ENCODE results near the gene SFXN3. TPM values are rescaled to one million over a fixed set of nuclear protein-coding genes. Genes with fewer than 3 reads are reported as not detected.

Gene SFXN3
- total RNA-seq, 1 donor from 2014 or later = 0.09 TPM

DNA sequence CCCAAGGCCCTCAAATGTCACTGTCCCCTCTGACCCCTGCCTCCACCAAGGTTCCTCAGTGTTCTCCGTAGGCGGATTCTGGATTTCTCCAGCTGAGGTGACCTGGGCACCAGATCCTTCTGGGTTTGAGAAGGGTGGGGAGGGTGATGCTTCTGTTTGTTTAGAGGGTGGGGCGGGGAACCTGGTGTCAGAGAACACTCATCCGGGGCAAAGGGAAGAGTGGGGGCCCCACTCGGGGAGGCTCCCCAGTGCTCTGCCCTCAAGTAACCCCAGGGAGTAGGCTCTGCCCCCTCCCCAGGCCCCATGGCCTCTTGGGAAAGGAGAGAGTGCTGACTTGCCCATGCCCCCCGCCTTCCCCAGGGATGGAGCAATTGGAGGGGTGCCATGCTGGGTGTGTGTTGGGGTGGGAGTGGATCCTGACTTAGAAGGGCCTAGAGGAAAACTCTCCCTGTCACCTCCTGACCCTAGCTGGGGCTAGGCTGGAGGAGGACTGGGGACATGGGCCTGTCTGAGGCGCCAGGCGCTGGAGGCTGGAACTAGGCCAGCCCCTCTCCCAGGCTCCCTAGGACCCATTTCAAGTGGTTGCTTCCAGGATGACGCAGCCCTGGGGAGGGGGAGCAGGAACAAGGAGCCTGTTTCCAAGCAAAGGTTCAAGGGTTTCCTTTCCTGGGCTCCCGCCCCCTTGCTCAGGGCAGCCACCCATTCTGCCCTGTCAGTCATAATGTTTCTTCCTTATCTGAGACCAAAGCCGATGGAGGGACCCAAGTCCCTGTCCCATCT is 58.7 kb downstream of the SFXN3 start:
- Histone ChIP-seq H3K27ac (no peak overlapping the region), H3K36me3 (no peaks in the 10 kb centered on the region), H4K20me1 (ENCODE audit: low read depth) (peaks cover 11% of the 10 kb centered on the region), H3K4me1 (peaks cover 10% of the 10 kb centered on the region), H2AFZ (replicated peaks) (no peak overlapping the region), H3F3A (ENCODE audit: low read depth) (no peaks in the 10 kb centered on the region), H3K4me3 (no peak overlapping the region), H3K9ac (no peak overlapping the region), H3K4me2 (no peak overlapping the region), H3K79me2 (ENCODE audit: low read depth) (no peaks in the 10 kb centered on the region), H3K27me3 (peaks cover 94% of the 10 kb centered on the region), H3K9me3 (ENCODE audit: low read depth) (no peaks in the 10 kb centered on the region)
- no peak overlapping the region for H3K4me3 Mint-ChIP-seq
- no peaks in the 10 kb centered on the region for H3K9me3 Mint-ChIP-seq
- no peak for DNase-seq (ENCODE audit: low spot score)
- no peaks in the 10 kb centered on the region for H3K36me3 Mint-ChIP-seq
- H3K27ac Mint-ChIP-seq = no peak overlapping the region
- TF ChIP-seq, protein P1, sequence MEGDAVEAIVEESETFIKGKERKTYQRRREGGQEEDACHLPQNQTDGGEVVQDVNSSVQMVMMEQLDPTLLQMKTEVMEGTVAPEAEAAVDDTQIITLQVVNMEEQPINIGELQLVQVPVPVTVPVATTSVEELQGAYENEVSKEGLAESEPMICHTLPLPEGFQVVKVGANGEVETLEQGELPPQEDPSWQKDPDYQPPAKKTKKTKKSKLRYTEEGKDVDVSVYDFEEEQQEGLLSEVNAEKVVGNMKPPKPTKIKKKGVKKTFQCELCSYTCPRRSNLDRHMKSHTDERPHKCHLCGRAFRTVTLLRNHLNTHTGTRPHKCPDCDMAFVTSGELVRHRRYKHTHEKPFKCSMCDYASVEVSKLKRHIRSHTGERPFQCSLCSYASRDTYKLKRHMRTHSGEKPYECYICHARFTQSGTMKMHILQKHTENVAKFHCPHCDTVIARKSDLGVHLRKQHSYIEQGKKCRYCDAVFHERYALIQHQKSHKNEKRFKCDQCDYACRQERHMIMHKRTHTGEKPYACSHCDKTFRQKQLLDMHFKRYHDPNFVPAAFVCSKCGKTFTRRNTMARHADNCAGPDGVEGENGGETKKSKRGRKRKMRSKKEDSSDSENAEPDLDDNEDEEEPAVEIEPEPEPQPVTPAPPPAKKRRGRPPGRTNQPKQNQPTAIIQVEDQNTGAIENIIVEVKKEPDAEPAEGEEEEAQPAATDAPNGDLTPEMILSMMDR (IDR thresholded peaks at IDR 0.05) = no peak
- no peak for TF ChIP-seq EZH2 (IDR thresholded peaks at IDR 0.05)
- TF ChIP-seq EZH2phosphoT487 (IDR thresholded peaks at IDR 0.05) = no peak
- peaks cover 14% of the 10 kb centered on the region for H3K4me1 Mint-ChIP-seq
- H3K27me3 Mint-ChIP-seq (ENCODE audit: insufficient read depth, low read depth) = peaks cover 33% of the 10 kb centered on the region

DNA sequence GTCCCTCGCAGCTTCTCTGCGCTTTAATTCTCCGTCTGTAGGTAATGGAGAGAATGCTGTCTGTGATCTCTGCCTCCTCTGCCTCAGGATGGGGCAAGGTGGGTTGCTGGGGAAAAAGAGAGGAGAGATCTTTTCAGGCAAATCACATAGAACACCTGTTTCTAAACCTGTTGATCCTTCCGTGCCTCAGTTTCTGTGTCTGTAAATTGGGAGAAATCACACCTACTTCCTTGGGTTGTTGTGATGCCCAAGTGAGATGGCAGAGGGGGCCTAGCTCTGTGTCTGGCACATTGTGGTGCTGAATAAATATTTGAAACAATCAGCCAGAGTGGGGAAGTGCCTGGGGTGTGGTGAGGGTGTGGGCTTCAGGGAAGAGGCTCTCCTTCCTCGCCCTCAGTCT is 59.6 kb downstream of the SFXN3 start:
- no peak overlapping the region for H2AFZ ChIP-seq (replicated peaks)
- H3K36me3 ChIP-seq = no peaks in the 10 kb centered on the region
- no peak overlapping the region for H3K4me3 ChIP-seq
- H3K27me3 ChIP-seq = peaks cover 85% of the 10 kb centered on the region
- no peaks in the 10 kb centered on the region for H3K9me3 ChIP-seq (ENCODE audit: low read depth)
- H4K20me1 ChIP-seq (ENCODE audit: low read depth) = peaks cover 11% of the 10 kb centered on the region
- Mint-ChIP-seq H3K27ac (no peak overlapping the region), H3K9me3 (no peaks in the 10 kb centered on the region), H3K4me1 (peaks cover 19% of the 10 kb centered on the region), H3K36me3 (no peaks in the 10 kb centered on the region), H3K4me3 (no peak overlapping the region), H3K27me3 (ENCODE audit: insufficient read depth, low read depth) (peaks cover 36% of the 10 kb centered on the region)
- no peaks in the 10 kb centered on the region for H3F3A ChIP-seq (ENCODE audit: low read depth)
- TF ChIP-seq EZH2 (IDR thresholded peaks at IDR 0.05) (no peak), EZH2phosphoT487 (IDR thresholded peaks at IDR 0.05) (no peak)
- TF ChIP-seq, protein P1 (IDR thresholded peaks at IDR 0.05) = no peak
- no peak overlapping the region for H3K27ac ChIP-seq
- no peak for DNase-seq (ENCODE audit: low spot score)
- H3K4me1 ChIP-seq = peaks cover 10% of the 10 kb centered on the region
- H3K9ac ChIP-seq = no peak overlapping the region
- H3K79me2 ChIP-seq (ENCODE audit: low read depth) = no peaks in the 10 kb centered on the region
- no peak overlapping the region for H3K4me2 ChIP-seq

Other genes with a start within 250 kb of the SFXN3 start
- gene SLF2, start 118.3 kb upstream of the SFXN3 start, total RNA-seq (ENCODE audit: low replicate concordance) = 15.5 and 19.5 TPM in 2 replicates
- 2.3 and 5.4 TPM in 2 replicates for gene SEMA4G, start 61.7 kb upstream of the SFXN3 start, total RNA-seq (ENCODE audit: low replicate concordance)
- gene MRPL43, start 43.7 kb upstream of the SFXN3 start, total RNA-seq (ENCODE audit: low replicate concordance) = 24.5 and 55.8 TPM in 2 replicates
- gene TWNK, start 43.7 kb upstream of the SFXN3 start, total RNA-seq (ENCODE audit: low replicate concordance) = 6.4 and 7.1 TPM in 2 replicates
- 34.7 and 111 TPM in 2 replicates for gene LZTS2, start 31.4 kb upstream of the SFXN3 start, total RNA-seq (ENCODE audit: low replicate concordance)
- 0.25 TPM in 1 of 2 replicates, not detected in the other for gene PDZD7, start 105 bp upstream of the SFXN3 start, total RNA-seq (ENCODE audit: low replicate concordance)
- 0.77 and 1.8 TPM in 2 replicates for gene KAZALD1, start 30.8 kb downstream of the SFXN3 start, total RNA-seq (ENCODE audit: low replicate concordance)
- gene TLX1, start 100.1 kb downstream of the SFXN3 start, total RNA-seq (ENCODE audit: low replicate concordance) = not detected in 2 replicates
- not detected in 2 replicates for gene LBX1, start 198.2 kb downstream of the SFXN3 start, total RNA-seq (ENCODE audit: low replicate concordance)